Thyroid gland (tissue), 4 donors: ENCODE results near the gene CACNB4.

Source experiments
- POLR2A ChIP-seq, 2 donors: fragments of 450-650 bp; IDR thresholded peaks; one replicate each; pipeline ENCODE4 v1.6.1; 2017; ENCODE audit warnings: antibody characterized with exemption in 2 of 2, mild to moderate bottlenecking in 2 of 2, moderate library complexity in 1 of 2
- TF ChIP-seq, protein P1 (sequence below), 6 experiments: fragments of 200-600 bp in 3 of 6; fragments of 450-650 bp in 3 of 6; sonication (generic) in 3 of 6; IDR thresholded peaks; one replicate each; pipeline ENCODE4 v1.5.1; 2016 to 2019; ENCODE audit warnings: antibody characterized with exemption in 6 of 6, mild to moderate bottlenecking in 2 of 6, inconsistent platforms in 1 of 6, moderate library complexity in 1 of 6

GRCh38 chr2:151860210-151860609, 238.6 kb downstream of the CACNB4 start:
- TF ChIP-seq POLR2A (IDR thresholded peaks at IDR 0.05) = no peak
- TF ChIP-seq, protein P1, sequence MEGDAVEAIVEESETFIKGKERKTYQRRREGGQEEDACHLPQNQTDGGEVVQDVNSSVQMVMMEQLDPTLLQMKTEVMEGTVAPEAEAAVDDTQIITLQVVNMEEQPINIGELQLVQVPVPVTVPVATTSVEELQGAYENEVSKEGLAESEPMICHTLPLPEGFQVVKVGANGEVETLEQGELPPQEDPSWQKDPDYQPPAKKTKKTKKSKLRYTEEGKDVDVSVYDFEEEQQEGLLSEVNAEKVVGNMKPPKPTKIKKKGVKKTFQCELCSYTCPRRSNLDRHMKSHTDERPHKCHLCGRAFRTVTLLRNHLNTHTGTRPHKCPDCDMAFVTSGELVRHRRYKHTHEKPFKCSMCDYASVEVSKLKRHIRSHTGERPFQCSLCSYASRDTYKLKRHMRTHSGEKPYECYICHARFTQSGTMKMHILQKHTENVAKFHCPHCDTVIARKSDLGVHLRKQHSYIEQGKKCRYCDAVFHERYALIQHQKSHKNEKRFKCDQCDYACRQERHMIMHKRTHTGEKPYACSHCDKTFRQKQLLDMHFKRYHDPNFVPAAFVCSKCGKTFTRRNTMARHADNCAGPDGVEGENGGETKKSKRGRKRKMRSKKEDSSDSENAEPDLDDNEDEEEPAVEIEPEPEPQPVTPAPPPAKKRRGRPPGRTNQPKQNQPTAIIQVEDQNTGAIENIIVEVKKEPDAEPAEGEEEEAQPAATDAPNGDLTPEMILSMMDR (IDR thresholded peaks at IDR 0.05) = no peak
